T-helper 1 cell treated with Interleukin-12 subunit alpha and Interleukin-12 subunit beta and Interleukin-4 antibody, amounts not matched to agents 30 ng/mL and 1 ng/mL, for 36 hours (primary cell): ENCODE results near the gene TRIM29. TPM values are rescaled to one million over a fixed set of nuclear protein-coding genes. Genes with fewer than 3 reads are reported as not detected.

Experiments
- intact Hi-C: fragments of 100-400 bp; cut with micrococcal nuclease; formaldehyde crosslinking; loops from one replicate; pipeline ENCODE4 v1.15.1; 2024
- total RNA-seq: library from RNA; stranded (reverse); gene quantifications from 2 replicates; pipeline ENCODE4 v1.2.3, GENCODE V29; 2022

The TRIM29 gene
- total RNA-seq, 1 donor from 2014 or later: not detected

DNA sequence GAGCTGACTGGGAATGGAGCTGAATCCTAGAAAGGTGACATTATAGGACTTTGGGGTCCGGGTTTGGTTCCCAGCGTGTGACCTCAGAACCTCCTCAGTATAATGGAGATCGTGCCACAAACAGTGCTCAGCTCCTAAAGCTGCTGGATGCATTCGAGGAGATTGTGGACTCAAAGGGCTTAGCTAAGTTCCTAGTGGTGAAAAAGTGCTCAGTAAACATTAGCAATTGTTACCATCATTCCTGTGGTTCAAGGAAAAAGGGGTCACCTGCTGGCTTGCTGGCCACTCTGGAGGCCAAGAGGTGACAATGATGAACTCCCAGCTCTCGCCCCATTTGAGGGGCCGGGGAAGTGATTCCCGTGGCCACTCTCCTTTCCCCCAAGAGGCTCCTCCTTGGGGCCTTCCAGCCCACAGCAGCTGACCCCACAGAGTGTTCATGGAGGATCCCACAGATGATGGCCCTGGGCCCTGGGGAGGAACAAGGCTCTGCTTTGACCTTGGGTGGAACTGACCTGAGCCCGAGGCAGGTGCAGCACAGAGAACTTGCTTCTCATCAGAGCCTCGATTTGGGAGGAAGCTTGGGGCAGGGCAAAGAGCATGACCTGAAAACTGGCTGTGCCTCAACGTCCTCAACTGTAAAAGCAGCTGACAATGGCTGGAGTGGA lies 40.1 kb downstream of the TRIM29 start:
- intact Hi-C loops: no loop called here

DNA sequence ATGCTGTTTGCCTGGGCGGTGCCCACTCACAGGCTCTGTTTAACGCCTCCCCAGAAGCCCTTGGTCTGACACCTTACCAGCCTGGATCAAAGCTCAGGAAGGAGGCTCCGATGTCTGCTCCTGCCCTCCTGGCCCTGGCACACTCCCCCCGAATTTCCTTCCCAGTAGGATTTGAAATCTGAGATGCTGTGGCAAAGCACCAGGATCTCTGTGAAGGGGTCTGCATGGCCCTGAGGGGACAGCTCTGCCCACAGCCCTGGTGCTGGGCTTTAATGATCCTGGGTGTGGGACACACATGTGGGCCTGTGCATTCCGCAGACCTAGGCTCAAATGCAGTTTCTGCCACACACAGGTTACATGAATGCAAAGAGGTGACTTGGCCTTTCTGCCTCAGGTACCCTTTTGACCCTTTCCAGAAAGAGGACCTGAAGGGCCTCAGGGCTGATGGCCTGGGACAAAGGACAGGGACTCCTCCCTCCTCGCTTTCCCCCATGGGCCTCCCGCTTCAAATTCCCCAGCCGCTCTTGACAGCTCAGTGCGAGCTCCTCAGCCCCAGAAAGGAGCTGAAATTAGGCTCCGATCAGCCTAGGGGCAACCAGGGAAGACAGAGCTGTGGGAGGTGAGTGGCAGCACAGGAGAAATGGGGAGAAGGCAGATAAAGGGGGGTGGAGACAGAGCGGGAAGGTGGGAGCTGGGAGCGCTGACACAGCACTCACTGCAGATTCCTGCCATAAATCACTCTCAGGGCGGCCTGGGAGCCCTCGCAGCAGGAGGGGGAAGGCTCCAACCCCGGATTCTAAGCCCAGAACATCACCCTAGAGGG lies 41.3 kb downstream of the TRIM29 start:
- intact Hi-C loops: no loop called here

DNA sequence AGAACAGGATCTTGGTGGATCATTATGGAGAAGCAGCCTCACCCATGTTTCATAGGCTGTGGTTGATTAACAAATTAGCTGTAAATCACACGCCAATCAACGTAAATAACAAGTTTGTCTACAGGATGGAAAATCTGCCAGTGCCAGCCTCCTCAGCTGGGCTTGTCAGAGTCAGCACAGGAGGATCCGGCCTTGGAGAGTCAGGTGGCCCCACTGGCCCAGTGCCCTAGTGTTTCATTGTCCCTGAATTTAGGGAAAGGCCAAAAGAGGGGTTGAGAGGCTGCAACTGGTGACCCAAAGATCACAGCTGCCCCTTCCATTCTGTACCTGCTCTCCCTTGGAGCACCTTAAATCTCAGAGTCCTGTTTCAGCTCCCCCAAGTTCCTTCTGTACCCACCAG lies 42.4 kb downstream of the TRIM29 start:
- intact Hi-C loops: no loop called here

DNA sequence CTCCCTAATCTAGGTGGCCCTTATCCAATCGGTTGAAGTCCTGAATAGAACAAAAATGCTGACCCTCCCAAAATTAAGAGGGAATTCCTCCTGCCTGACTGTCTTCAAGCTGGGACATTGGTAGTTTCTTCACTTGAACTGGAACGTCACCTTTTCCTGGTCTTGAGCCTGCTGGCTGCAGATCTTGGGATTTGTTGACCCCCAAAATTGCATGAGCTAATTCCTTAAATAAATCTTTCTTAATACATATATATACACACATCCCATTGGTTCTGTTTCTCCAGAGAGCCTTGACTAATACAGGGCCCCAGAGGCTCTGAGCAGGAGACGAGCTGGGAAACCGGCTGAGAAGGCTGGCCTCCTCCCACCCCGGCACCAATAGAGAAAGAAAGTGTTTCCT lies 46.2 kb downstream of the TRIM29 start:
- intact Hi-C loops: no loop called here

GRCh38 chr11:120091121-120091520 lies 46.8 kb downstream of the TRIM29 start:
- intact Hi-C loops: no loop called here

GRCh38 chr11:120090411-120090810 lies 47.5 kb downstream of the TRIM29 start:
- intact Hi-C loops: no loop called here

DNA sequence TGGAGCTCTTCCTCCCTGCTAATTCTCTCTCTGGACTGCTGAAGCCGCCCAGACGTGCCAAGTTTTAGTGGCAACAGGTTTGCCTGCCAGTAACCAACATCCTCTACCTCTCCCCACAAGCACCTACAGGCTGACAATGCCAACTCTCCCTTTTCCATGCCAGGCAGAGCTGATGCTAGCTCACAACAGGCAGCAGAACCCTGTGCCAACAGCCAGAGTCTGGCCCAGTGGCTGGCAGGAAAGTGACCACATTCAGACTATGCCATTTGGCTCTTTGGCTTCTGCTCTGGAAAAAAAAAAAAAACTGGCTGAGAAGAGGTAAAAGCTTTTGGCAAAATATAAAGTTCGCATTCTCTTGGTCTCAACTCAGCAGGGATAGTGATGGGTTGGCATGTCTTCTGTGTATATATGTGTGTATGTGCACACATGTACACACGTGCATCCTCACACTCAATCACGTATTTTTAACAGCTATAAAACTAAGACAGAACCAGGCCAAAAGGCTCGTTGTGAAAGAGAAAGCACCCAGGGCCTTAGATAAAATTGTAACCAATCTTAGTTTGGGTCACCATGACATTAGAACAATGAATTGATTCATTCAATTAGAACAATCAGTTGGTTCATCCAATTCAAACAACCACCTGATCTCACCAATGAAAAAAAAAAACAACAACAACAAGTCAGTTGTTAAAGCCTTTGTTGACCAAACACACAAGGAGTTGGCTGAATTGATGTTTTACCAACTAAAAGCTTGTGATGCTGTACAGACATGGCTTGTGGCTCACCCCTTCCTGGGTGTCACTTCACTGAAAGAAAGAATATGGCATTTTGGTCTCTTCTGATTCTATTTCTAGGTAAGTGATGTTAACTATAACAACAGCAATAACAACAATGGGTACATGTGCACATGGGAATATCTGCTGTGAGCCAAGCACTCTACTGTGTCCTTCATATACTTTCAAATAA lies 48.6 kb downstream of the TRIM29 start:
- intact Hi-C loops: no loop called here

GRCh38 chr11:120088056-120088455 lies 49.9 kb downstream of the TRIM29 start:
- intact Hi-C loops: no loop called here

GRCh38 chr11:120086651-120087050 lies 51.3 kb downstream of the TRIM29 start:
- intact Hi-C loops: no loop called here

GRCh38 chr11:120079750-120080610 lies 57.9 kb downstream of the TRIM29 start:
- intact Hi-C loops: no loop called here

DNA sequence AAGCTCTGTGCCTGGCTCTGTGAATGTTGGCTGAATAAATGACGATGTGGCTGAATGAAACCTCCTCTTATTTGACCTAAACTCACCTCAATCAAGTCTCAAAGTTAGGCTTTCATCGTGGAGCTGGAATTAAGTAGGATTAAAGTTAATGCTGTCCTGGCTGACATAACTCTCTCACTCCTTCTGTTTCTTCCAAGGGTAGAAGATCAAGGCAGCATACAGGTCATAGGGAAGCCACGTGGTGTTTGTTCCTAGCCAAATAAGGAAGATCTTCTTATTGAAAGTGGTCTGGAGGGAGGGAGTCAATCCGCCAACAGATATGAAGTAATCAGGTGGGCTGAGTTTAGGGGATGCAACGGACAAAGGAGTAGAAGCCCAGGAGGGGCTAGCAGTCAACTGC lies 59.5 kb downstream of the TRIM29 start:
- intact Hi-C loops: no loop called here

DNA sequence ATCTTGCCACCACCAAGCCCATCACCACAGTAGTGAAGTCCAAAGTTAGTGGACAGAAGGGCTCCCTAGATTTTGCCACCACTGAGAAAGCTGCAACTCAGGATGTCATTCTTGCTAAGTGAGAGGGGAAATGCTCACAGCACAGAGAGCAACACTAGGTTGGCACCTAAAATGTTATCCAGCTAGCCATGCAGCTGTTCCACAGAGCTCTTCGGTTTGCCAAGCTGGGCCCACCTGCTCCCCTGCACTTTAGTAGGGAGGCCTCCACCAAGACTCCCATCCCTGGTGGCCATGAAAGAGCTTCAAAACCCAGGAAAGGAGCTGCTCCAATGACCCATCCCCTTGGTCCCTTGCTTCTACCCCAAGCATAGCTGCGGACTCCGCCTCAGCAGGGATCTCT lies 63.8 kb downstream of the TRIM29 start:
- intact Hi-C loops: no loop called here

- intact Hi-C loops: no loop called here
Measured at GRCh38 chr11:120073196-120073595, 64.7 kb downstream of the TRIM29 start.

DNA sequence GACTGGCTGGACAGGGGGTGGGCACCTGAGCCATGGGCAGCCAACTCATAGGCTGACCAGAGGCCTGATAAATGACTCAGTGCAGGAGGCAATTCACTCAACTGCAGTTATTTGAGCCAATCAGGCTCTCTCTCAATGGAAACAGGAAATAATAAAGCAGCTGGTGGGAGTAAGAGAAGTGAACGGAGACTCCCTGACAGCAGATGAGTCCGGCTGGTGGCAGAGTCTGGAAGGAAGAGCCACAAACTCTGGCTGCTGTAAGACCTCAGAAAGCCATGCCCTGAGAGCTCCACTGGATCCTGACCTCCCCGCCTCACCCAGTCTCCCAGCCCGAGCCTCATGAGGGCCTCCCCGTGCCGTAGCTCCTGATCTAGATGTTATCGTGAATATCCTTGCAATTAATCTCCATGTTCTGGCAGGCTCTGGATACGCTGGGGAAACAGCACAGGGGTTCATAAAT lies 69.8 kb downstream of the TRIM29 start:
- intact Hi-C loops: no loop called here

DNA sequence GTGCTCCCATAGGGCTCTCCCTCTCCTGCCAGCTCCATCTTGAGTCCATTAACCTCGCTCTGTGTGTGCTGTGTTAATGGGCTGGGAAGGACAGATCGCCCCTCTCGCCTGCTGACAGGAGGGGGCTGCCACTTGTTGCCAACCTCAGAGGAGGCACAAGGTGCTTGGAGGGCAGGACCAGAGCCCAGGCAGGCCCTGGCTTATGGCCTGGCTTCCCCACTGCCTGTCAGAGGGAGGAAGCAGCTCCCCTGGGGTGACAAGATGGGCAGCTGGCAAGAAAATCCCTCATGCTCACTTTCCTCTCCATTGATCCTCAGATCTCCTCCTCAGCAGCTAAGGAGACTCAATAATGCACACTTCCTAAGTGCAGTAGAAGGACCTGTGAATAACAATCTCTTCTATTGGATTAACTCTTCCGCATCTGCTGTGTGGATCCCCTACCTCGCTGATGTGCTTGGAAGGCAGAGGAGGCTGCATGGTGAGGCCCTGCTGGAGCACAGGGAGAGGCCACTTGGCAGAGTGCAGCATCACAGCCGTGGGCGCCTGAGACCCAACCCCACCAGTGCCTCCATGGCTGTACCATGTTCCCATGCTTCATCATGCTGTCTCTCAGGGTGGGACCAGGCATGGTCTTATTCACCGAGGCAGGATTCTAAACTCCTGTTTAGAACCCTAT lies 70.3 kb downstream of the TRIM29 start:
- intact Hi-C loops: no loop called here

- intact Hi-C loops: no loop called here
Measured at GRCh38 chr11:120066738-120067437, 71.0 kb downstream of the TRIM29 start.

DNA sequence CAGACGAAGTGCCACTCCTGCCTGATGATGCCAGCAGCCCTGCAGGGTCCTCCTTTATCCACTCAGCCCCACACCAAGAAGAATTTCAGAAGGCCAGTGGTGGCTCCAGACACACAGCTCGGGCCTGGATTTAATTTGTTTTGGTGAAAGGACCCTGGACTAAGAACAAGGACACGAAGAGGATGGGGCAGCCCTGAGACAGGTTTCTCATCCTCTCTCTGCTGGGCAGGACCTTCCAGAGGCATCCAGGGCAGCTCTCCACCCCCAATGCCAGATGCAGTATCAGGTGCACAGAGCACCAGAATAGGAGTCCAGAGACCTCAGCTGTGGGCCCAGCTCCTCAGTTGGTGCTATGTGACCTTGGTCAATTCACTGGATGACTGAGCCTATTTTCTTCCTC lies 72.0 kb downstream of the TRIM29 start:
- intact Hi-C loops: no loop called here

DNA sequence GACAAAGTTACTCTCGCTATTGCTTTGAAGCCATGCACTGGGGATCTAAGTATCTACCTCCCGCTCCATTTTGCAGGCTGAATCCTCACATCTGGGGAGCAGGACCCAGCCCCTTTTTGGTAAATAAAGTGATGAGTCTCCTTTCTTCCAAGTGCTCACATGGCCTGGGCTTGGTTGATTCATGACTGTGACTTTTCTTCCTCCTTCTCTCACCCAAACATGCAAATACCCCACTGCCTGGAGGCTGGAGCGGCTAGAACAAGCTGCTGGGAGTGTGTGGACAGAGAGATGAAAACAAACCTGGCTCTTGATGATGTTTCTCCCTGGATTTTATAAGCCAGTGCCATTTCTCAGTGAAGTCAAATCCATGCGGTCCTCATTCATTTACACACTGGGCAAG lies 72.7 kb downstream of the TRIM29 start:
- intact Hi-C loops: no loop called here

GRCh38 chr11:120064341-120064740 lies 73.6 kb downstream of the TRIM29 start:
- intact Hi-C loops: no loop called here
